NCI-H2227 (cell line): ENCODE results near the gene B3GALT5.
A peak's percentile ranks its signal among the peaks of the same experiment; 100 is the strongest.

ENCODE experiments used
- DNase-seq: peaks from one replicate; lab custom pipeline; 2025; ENCODE audit not compliant: unreplicated experiment; lab: John Stamatoyannopoulos, UW

Gene B3GALT5

DNA sequence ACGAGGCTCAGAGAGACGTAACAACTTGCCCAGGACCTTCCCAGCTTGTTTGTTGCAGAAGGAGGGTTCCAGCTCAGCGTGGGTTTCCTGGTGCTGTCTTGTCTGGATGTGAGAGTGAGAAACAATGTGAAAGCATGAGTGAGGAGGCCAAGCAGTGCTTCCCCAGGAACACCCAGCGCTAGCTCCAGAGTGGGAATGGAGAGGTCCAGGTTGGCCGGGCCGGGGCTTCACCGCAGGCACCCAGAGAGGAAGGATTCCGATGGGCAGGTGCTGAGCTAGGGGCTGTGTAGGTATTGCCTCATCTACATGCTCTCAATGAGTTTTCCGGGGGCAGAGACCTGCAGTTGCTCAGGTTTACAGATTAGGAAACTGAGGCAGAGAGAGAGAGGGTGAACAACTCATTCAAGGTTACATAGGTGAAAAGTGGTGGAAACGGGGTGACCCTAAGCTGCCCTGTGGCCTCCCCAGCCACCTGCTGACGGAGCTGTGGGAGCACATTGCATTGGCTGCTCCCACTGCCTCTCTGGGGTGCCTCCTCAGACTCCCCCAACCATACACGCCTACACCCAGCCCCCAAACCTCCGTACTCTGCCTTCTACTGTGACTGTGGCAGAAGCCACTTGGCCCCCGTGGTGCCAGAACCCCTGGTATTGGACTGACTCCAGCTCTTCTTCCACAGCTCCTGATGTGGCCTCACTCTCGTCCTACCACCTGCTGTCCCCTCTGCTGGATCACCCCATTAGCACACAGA, 51.2 kb downstream of the B3GALT5 start:
- no peak for DNase-seq

DNA sequence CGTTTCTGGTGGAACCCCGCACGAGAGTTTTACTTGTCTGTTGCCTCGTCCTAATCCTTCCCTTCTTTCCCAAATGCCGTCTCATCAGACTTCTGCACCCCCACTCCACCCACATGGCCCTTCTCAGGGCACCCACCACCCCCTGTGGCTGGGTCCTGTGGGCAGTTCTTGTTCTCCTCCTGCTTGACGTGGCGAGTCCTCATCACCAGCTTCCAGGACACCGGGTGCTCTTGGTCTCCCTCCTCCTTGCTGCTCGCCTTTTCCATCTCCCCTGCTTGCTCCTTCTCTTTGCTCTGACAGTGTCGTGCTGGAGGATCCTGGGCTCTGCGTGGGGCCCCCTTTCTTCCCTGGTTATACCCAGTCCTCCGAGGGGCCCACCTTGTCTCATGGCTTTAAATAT, 51.8 kb downstream of the B3GALT5 start:
- DNase-seq, result no peak

DNA sequence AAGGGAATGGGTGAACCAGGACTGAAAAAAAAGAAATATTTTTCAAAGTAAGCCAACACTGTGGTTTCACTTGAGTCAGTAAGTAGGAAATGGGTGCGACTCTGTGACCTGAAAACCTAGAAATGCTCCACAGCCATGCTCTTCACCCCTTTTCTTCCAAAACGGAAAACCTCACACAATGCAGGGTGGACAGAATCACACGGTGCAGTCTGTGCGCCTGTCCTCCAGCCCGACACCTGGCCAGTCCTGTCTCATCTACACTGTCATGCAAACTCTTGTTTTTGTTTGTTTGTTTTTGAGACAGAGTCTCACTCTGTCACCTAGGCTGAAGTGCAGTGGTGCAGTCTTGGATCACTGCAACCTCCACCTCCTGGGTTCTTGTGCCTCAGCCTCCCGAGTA, 53.3 kb downstream of the B3GALT5 start:
- no peak for DNase-seq

DNA sequence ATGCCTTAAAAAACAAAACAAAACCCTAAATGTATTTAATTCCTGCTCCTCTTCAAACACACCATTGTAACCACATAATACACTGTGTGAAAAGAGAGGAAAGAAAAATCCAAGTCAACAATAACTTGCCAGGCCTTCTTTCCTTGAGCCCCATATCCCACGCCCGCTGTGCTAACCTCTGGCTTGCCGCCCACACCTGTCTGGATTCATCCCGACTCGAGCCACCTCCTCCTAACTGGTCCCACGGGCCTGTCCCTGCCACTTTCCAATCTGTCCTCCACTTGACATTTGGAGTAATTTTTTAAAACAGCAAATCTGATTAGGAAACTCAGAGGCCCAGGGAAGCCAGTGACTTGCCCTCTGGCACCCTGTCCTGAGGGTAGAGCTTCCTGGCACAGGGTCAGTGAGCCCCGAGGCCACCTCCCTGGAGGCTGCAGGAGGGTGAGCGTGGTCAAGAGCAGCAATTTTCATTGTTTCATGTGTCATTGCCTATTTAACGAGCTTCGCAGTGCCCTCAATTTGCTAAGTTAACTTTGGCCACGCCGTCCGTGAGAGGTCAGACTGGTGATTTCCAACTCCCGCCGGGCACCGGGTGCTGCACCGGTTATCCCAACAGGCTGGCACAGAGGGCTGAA, 54.1 kb downstream of the B3GALT5 start:
- no peak for DNase-seq

DNA sequence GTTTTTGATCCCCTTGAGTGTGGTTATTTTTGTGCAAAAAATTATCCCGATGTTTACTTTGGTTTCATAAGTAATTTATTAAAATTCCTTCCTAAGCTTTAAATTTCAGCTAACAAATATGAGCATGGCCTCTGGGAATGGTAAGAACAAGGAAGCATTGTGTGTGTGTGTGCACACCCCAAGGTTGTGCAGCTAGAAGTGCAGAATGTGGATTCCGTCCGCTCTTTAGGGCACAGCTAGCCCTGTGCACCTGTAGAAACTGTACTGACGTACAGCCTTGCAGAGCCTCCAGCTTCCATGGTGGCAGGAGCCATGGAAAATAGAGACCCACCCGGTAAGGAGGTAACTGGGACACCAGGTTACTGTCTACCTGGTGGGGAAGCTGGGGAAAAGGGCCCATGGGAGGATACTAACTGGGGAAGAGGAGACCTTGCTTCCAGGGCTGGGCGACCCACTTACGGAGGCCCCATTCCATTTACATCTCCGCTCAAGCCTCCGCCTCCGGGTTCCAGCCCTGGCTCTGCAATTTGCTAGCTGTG, 54.7 kb downstream of the B3GALT5 start:
- no peak for DNase-seq

DNA sequence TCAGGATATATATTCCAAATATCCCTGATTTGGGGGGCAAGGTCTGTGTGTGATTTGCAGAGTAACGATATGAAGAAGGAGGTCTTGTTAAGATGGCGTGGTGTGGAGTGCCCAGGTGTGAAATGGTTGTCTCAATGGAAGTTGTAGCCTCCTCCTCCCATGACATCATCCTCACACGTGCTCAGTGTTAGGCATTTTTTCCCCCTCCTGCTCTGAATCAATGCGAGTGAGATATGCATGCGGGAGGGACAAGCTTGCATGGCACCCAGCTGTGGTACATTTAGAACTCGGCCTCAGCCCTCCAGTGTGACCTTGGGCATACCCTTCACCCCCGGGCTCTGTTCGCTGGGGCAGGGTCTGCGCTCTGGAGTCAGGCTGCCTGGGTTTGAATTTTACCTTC, 55.6 kb downstream of the B3GALT5 start:
- no peak for DNase-seq

DNA sequence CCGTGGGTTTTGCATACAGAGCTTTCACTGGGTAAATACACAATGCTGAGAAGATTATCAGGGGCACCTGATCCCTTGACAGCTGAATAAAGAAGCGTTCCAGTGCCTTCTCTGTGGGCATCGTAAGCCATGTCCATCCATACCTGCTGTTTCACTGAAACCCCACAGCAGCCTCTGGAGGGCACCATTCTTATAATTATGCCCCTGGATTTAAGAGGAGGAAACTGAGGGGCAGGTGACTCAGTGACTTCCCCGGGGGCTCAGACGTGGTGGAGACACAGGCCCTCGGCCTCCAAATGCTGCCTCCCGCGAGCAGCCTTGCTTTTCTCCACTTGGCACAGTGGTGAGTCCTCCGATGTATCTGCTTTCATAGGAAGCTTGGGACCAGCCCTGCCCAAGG, 56.7 kb downstream of the B3GALT5 start:
- no peak for DNase-seq

DNA sequence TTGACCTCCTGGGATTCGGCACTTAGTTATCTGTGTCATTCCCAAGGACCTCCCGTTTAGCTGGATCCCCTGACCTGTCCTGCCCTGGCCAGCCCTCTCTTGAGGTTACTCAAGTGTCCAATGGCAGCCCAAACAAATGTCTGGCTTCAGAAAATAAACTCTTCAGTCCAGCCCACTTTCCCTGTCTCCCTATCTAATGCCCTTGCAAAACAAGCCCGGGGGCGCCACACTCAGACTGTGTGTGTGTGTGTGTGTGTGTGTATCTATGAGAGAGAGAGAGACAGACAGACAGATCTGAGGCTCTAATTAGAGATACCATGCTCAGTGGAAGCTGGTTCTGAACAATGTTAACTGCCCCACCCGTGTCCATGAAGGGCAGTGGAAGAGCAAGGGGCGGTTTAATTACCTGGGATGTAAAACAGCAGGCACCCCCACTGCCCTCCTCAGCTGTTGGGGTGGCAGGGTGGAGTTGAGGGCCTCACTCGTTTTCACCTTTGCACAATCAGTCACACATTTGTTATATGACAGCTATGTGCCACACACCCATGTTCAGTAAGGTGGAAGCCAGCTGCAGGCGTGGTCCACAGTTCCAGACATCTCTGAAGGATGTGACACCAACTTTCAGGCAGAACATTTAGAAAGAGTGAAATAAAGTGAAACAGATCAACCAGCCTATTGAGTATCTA, 57.4 kb downstream of the B3GALT5 start:
- DNase-seq, result no peak

DNA sequence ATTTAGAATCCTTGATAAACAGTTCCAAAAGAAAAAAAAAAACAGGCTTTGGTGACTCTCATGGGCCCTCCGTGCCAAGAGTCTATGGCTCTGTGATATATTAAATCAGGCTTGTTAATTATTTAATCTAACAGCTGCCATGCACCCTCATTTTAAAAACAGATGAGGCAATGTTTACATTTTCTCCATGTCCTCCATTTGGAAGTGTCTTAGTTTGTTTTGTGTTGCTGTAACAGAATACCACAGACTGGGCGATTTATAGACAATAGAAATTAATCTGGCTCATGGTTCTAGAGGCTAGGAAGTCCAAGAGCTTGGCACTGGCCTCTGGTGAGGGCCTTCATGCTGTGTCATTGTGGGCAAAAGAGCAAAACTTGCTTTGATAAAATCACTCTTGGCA, 58.0 kb downstream of the B3GALT5 start:
- DNase-seq, result no peak

DNA sequence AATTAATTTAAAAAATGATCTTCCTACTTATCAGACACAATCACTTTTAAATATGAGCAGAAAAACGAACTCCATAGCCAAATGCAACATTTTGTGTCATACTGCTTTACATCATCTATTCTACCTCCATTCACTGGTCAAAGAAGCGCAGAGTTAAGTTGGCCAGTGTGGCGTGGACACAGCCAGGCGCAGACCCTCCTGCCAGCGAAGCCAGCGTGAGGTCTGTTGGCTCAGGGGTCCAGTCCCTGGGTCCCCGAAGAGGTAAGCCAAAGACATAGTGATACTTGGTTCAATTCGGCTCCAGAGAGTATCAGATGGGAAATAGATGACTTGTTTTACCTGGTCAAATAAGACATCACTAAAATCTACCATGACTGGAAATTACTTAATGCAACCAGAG, 59.2 kb downstream of the B3GALT5 start:
- DNase-seq, result no peak

DNA sequence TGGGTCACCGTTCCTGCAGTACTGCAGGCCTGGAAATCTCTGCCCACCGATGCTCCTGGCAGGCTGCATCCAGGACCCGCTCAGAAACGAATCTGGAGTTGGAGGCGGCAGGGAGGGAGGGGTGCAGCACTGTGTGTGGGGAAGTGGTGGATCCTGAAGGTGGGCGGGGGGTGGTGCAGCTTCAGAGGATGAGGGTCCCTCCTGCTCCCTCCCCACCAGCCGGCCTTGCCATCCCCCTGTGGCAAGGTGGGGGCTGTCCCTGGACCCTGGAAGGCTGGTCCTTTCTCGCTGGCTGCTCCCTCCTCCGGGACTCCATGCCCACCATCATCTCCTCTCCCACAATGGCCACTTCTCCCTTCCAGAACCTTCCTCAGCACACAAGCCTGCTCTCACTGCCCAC, 60.4 kb downstream of the B3GALT5 start:
- no peak for DNase-seq

DNA sequence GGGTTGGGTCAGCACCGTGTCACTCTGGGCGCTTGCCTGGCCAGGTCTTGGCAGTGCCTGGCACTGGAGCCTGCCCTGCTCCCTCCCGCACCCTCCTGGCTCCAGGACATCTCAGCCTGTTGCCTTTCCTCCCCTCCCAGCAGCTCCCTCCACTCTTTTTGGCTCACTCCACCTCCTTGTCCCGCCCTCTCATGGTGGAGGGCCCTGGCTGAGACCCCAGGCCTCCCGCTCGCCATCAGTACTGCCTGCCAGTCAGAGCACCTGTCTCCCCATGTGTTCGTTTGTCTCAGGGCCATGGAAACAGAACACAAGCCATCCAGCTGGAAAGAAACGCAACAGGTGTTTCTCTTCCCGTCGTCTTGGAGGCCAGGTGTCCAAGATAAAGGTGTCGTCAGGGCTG, 61.0 kb downstream of the B3GALT5 start:
- no peak for DNase-seq

DNA sequence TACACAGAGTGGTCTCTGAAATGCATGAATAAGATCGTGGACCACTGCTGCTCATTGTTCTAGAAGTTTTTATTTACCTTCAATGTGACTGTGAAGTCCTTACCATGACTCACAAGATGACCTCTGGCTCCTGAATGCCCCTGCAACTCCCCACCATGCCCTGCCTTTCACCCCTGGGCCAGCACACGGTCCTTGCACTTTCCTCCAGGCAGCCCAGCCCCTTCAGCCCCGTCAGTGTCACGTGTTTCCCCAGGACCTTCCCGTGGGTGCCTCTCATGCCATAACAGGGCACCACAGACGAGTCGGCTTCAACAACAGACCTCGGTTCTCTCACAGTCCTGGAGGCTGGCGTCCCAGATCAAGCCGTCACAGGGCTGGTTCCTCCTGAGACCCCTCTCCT, 62.1 kb downstream of the B3GALT5 start:
- no peak for DNase-seq

DNA sequence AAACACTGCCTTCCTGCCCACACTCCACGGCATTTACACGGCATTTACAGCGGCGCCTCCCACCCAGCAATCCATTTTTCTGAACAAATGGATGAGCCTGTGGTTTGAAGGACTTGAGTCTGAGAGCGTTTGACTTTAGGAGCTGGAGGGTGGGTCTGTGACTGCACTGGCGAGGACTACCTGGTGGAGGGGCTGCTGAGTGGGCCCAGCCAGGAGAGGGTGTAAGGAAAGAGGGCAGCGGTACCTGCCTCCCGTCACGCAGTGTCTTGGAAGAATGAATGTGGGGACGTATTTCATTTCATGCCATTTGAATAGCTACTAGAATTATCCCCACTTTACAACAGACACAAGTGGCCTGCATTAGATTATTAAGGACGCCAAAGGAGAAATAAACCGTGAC, 62.9 kb downstream of the B3GALT5 start:
- peak; percentile 42 for DNase-seq

DNA sequence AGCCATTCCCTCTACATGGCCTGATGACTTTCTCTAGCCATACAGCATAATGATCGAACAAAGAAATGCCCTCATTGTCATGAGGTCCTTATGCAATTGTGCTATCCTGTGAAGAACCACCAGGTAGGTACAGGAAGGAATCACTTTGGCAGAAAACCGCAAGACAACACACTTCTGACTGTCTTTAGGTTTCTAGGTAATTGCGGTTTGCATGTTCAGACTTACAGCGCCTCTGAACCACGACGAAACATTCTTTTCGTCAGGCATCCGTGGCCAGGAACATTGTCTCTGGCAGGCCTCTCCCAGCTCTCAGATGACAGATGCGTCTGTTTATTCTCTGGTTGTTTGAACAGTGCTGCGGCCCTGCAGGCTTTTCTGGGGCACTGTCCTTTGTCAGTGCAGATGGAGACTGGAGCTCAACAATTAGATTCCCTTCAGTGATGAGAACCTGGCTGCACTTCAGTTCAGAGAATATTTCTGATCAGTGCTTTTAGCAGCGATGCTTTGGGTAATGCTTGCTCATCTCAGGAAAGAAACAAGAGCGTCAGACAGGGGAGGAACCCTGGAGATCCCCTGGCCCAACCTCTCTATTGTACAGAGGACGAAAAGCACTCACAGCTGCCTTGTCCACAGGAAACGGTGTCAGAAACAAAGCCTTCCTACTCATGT, 63.4 kb downstream of the B3GALT5 start:
- peak; percentile 64 for DNase-seq

DNA sequence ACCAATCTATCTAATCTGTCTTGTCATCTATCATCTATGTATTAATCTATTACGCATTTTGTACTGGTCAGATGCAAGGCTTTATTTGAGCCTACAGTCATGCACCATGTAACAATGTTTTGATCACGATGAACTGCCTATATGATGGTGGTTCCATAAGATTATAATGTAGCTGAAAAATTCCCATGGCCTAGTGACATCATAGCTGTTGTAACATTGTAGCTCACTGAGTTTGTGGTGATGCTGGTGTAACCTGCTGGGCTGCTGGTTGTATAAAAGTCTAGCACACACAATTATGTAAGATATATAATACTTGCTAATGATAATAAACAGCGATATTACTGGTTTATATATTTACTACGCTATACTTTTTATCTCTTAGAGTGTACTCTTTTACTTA, 67.5 kb downstream of the B3GALT5 start:
- no peak for DNase-seq

DNA sequence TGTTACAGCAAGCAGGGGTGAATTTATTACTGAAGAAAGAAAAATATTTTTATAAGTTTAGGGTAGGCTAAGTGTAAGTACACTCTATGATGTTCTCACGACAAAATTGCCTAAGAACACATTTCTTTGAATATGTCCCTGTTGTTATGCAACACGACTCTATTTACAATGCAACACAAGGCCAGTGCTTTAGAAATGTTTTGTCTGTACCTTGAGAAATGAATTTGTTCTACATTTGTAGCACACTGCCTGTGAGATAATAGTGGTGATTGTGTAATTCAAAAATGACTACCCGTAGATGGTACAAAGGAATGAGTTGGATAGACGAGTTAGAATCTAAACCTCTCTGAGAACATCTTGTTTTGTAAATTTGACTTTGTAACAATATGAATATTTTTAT, 68.5 kb downstream of the B3GALT5 start:
- DNase-seq, result no peak

DNA sequence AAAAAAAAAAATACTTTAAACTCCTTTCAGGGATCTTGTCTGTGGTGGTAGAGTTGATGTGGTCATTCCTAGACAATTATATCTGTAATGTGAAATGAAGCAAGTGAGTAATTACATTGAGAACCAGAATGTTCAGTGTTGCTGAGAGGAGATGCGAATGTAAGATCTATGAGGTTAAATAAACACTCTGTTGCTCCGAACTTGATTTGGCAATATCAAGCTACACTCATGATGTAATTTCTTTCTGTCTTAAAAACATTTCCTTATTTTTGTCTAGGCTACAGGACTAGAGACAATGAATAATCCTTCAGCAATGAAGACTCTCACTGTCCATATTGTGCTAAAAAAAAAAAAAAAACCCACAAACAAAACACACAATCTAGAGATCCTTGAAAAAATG, 69.1 kb downstream of the B3GALT5 start:
- DNase-seq, result no peak

DNA sequence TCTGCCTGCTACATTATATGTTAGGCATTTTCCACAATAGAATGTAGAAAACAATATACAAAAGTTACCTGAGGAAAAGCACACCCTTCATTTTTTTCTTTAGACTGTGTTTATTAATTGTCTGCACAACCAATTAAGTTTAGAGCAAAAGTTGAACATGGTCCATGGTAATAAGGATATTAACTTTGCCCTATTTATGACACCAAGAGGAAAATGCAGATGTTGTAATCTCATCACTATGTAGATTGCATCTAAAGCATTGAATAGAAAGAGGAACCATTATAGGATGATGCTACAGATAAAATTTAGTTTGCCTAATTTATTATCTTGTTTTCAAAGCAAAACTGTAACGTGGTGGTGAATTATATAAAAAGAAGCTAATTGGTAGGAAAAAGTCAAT, 72.5 kb downstream of the B3GALT5 start:
- no peak for DNase-seq

DNA sequence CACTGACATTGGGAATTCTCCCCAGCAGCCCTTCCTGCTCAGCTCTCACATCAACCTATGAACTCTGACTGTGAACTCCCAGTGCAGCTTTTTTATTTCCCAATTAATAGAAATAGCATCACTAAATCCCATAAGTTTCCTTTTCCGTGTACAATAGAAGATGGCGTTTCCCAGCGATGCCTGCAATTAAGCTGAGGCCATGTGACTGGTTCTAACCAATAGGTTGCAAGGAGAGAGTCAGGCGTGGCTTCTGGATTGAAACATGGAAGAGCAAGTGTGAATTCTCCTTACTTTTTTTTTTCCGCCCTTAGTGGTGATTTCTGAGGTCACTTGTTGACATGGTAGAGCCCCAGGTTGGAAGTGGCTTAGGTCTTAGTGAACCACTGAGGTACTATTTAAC, 73.3 kb downstream of the B3GALT5 start:
- no peak for DNase-seq

DNA sequence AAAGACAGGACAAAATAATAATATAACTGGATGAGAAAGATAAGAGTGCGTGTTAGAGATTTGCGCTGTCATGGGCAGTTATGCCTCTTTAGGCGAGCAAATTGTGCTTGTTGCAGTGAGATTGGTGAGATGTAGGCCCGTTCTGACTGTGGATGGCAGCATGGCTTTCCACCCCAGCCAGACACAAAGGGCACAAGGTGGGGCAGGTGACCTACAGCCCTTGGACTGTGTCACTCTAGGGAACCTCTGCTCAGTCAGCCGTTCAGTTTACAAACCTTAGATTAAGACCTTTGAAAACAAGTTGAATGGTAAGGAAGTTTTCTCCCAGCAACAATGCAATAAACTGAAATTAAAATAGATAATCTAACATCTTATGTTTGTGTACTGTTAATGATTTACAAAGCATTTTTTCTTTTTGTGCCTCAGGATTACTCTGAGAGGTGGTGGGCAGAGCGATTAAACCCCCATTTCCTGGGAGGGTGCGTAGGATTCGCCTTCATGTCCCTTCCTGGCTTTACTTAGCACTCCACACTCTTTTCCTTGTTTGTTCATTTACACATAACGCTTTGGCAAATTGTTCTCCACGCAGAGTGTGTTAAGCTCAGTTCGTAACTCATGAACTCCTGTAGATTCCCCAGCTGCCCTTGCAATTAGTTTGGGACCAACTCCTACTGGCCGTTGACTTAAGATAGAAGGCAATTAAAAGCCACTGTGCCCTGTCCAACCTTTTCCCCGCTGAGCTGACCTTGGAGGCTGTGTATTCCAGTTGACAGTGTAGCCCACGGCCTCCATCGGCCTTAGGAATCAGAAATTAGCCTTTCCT, 74.1 kb downstream of the B3GALT5 start:
- no peak for DNase-seq
